Uterus (tissue), 2 donors: ENCODE data around the gene TMEM178B.

Source experiments
- POLR2A ChIP-seq, 2 donors: fragments of 450-650 bp; IDR thresholded peaks; one replicate each; pipeline ENCODE4 v1.6.1; 2016; ENCODE audit warnings: antibody characterized with exemption in 2 of 2, mild to moderate bottlenecking in 1 of 2, moderate library complexity in 1 of 2
- TF ChIP-seq, protein P1 (sequence below), 4 experiments: fragments of 200-600 bp in 2 of 4; fragments of 450-650 bp in 2 of 4; sonication (generic) in 2 of 4; IDR thresholded peaks; one replicate each; pipeline ENCODE4 v1.5.1; 2016 to 2019; ENCODE audit warnings: antibody characterized with exemption in 4 of 4, mild to moderate bottlenecking in 2 of 4, moderate library complexity in 1 of 4

DNA sequence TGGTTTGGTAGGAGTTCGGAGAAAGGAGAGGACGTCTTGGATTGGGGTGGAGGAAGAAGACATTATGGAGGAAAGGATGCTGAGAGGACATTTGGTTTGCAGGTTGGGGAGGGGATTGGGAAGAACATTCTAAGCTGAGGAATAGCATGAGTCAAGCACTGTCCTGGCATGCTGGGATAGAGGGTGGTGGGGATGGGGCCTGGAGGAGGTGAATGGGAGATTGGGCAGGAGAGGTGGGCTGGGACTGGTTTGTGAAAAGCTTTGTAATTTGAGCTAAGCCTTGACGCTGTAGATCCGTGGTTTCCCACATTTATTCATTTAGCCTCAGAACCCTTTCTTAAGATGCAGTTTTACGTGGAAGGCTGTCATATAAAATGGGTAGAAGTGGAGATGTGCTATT lies 52.2 kb downstream of the TMEM178B start:
- TF ChIP-seq, protein P1, sequence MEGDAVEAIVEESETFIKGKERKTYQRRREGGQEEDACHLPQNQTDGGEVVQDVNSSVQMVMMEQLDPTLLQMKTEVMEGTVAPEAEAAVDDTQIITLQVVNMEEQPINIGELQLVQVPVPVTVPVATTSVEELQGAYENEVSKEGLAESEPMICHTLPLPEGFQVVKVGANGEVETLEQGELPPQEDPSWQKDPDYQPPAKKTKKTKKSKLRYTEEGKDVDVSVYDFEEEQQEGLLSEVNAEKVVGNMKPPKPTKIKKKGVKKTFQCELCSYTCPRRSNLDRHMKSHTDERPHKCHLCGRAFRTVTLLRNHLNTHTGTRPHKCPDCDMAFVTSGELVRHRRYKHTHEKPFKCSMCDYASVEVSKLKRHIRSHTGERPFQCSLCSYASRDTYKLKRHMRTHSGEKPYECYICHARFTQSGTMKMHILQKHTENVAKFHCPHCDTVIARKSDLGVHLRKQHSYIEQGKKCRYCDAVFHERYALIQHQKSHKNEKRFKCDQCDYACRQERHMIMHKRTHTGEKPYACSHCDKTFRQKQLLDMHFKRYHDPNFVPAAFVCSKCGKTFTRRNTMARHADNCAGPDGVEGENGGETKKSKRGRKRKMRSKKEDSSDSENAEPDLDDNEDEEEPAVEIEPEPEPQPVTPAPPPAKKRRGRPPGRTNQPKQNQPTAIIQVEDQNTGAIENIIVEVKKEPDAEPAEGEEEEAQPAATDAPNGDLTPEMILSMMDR (IDR thresholded peaks at IDR 0.05), result no peak
- no peak for TF ChIP-seq POLR2A (IDR thresholded peaks at IDR 0.05)
